Measurements from ENCODE around the gene WWOX. TPM values are rescaled to one million over a fixed set of nuclear protein-coding genes. Genes with fewer than 3 reads are reported as not detected.
A peak's percentile ranks its signal among the peaks of the same experiment; 100 is the strongest.

Gene WWOX
- total RNA-seq, 6 experiments from 2014 or later = 13.0 to 24.3 (median 16.5) TPM

DNA sequence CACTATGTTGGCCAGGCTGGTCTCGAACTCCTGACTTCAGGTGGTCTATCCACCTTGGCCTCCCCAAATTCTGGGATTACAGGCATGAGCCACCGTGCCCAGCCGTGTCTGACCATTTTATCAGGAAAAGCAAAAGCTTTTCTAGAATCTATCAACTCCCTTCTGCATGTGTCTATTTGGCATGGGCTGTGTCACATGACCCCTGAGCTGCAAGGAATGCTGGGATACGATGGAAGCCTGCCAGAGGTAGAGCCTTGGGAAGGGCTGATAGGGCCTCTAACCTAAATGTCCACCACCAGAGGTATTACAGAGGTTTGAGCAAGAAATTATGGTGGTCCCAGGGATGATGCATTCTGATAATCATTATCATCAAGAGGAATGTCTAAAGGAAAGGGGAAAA, 616.2 kb downstream of the WWOX start:
- Histone ChIP-seq H3K36me3 (no peaks in the 10 kb centered on the region), H3K4me3 (no peak overlapping the region), H3K4me1 (no peaks in the 10 kb centered on the region), H3K27ac (no peak overlapping the region), H3K9me3 (no peaks in the 10 kb centered on the region), H3K27me3 (no peaks in the 10 kb centered on the region)
- intact Hi-C loops (cut with DNase I) = no loop called here
- no peak for ATAC-seq
- no peak for DNase-seq
- no peak for TF ChIP-seq POLR2A (IDR thresholded peaks at IDR 0.05)
- TF ChIP-seq, protein P1, sequence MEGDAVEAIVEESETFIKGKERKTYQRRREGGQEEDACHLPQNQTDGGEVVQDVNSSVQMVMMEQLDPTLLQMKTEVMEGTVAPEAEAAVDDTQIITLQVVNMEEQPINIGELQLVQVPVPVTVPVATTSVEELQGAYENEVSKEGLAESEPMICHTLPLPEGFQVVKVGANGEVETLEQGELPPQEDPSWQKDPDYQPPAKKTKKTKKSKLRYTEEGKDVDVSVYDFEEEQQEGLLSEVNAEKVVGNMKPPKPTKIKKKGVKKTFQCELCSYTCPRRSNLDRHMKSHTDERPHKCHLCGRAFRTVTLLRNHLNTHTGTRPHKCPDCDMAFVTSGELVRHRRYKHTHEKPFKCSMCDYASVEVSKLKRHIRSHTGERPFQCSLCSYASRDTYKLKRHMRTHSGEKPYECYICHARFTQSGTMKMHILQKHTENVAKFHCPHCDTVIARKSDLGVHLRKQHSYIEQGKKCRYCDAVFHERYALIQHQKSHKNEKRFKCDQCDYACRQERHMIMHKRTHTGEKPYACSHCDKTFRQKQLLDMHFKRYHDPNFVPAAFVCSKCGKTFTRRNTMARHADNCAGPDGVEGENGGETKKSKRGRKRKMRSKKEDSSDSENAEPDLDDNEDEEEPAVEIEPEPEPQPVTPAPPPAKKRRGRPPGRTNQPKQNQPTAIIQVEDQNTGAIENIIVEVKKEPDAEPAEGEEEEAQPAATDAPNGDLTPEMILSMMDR (IDR thresholded peaks at IDR 0.05) = no peak
- WGBS (ENCODE audit: insufficient coverage, low coverage, low lambda C conversion rate, missing lambda C conversion rate) = 94% methylated on average over 4 of the region's 4 CpGs

DNA sequence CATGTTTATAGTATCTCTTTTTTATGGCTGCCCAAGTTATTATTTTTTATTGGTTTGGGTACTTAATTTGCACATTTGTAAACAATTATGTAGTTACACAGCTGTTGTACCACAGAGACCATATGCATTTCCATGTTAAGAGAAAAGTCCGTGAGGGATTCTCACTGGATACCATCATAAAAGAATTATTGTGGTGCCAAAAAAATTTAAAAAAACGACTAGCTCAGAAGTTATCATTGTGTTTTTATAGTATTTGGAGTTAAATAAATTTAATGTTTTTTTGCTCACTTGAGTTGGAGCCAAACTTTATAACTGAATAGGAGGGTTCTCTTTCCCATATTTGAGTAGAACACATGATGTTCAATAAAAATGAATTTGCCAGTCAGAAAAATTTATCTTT, 618.7 kb downstream of the WWOX start:
- DNase-seq (no peak), ATAC-seq (no peak)
- no peak overlapping the region for H3K4me3 ChIP-seq
- TF ChIP-seq, protein P1 (IDR thresholded peaks at IDR 0.05) = no peak
- TF ChIP-seq POLR2A (IDR thresholded peaks at IDR 0.05) = no peak
- no peaks in the 10 kb centered on the region for H3K36me3 ChIP-seq
- intact Hi-C loops (cut with DNase I) = no loop called here
- H3K27ac ChIP-seq = no peak overlapping the region
- H3K4me1 ChIP-seq = no peaks in the 10 kb centered on the region
- no peaks in the 10 kb centered on the region for H3K9me3 ChIP-seq
- no peaks in the 10 kb centered on the region for H3K27me3 ChIP-seq
- 80% methylated on average over 2 of the region's 2 CpGs for WGBS (ENCODE audit: insufficient coverage, low coverage, low lambda C conversion rate, missing lambda C conversion rate)

DNA sequence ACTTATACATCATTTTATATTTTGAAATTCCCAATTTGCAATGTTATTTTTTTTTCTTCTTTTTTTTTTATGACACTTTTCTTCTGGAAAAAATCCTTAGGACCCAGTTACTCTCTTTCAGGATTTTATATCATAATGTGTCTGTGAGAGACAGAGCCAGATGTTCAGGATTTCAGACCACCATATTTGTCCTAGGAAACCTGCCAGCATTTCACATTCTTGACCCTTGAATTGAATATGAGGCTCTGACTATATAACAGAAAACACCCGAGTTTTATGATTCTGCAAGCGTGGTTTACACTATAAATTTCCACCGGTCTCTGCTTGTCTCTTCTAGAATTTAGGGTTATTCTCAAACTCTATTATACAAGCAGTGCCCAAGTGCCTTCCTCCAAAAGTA, 621.0 kb downstream of the WWOX start:
- no peaks in the 10 kb centered on the region for H3K27me3 ChIP-seq
- intact Hi-C loops (cut with DNase I) = no loop called here
- H3K27ac ChIP-seq = no peak overlapping the region
- no peak for DNase-seq
- H3K4me1 ChIP-seq = no peaks in the 10 kb centered on the region
- H3K9me3 ChIP-seq = no peaks in the 10 kb centered on the region
- no peak overlapping the region for H3K4me3 ChIP-seq
- WGBS (ENCODE audit: insufficient coverage, low coverage, low lambda C conversion rate, missing lambda C conversion rate) = 88% methylated on average over 3 of the region's 3 CpGs
- H3K36me3 ChIP-seq = no peaks in the 10 kb centered on the region
- TF ChIP-seq POLR2A (IDR thresholded peaks at IDR 0.05) = no peak
- TF ChIP-seq, protein P1 (IDR thresholded peaks at IDR 0.05) = no peak
- ATAC-seq = no peak

DNA sequence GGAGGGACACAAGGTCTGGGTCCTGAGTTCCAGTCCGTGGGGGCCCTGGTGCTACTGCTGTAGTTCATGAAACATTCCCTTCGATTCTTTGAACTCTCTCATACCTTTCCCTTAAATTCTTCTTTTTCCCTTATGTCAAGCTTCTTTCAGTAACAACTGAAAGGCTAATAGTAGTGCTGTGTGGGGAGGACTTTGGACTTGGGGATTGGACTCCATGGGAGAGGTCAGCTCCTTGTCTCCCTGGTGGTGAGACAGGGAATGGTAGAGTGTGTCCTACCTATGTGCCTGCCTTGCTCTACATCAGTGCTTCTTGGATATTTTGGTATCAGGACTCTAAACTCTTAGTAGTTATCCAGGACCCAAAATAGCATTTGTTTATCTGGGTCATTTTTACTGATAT, 628.1 kb downstream of the WWOX start:
- H3K4me1 ChIP-seq = peaks cover 0 to 14% (median 0%) of the 10 kb centered on the region in 4 donors
- DNase-seq = no peak
- H3K9me3 ChIP-seq = no peaks in the 10 kb centered on the region
- no peaks in the 10 kb centered on the region for H3K27me3 ChIP-seq
- TF ChIP-seq, protein P1 (IDR thresholded peaks at IDR 0.05) = peak in 2 of 4 donors; percentile 13 to 28
- no peak for TF ChIP-seq POLR2A (IDR thresholded peaks at IDR 0.05)
- peak; percentile 52 to 77 (median 62) for ATAC-seq
- intact Hi-C loops (cut with DNase I) = no loop called here
- no peaks in the 10 kb centered on the region for H3K36me3 ChIP-seq
- H3K4me3 ChIP-seq = no peak overlapping the region
- 80% methylated on average over 2 of the region's 2 CpGs for WGBS (ENCODE audit: insufficient coverage, low coverage, low lambda C conversion rate, missing lambda C conversion rate)
- H3K27ac ChIP-seq = no peak overlapping the region

DNA sequence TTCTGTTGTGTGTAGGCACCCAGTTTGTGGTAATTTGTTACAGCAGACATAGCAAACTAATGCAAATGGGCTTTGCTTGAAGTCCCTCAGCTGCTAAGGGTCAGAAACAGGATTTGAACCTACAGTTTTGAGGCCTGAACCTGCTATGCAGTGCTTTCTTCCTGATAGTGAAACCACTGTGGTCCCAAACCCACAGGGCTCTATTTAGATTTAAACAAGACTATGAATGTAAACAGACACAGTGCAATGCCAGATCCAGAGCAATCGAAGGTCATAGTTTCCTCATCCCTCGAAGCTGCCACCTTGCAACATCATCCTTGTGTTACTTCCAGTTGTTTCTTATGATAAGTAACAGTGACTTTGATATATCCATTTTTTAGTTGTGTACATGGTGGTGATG, 630.2 kb downstream of the WWOX start:
- Histone ChIP-seq H3K4me1 (peaks cover 0 to 14% (median 0%) of the 10 kb centered on the region in 4 donors), H3K4me3 (no peak overlapping the region), H3K36me3 (no peaks in the 10 kb centered on the region), H3K9me3 (no peaks in the 10 kb centered on the region), H3K27ac (peak overlapping the region in 2 of 3 donors; percentile 33 to 57), H3K27me3 (no peaks in the 10 kb centered on the region)
- intact Hi-C loops (cut with DNase I) = no loop called here
- no peak for TF ChIP-seq POLR2A (IDR thresholded peaks at IDR 0.05)
- TF ChIP-seq, protein P1 (IDR thresholded peaks at IDR 0.05) = no peak
- ATAC-seq (peak; percentile 90 to 95 (median 94)), DNase-seq (peak in 1 of 3 donors; percentile 59)
- 0% methylated on average over 2 of the region's 2 CpGs for WGBS (ENCODE audit: insufficient coverage, low coverage, low lambda C conversion rate, missing lambda C conversion rate)

All from right lobe of liver (tissue), 6 donors.